HG02840 (cell line): ENCODE results near the gene FAM184A.
A peak's percentile ranks its signal among the peaks of the same experiment; 100 is the strongest.
"Not testable (repeated sequence)": the region's sequence is repeated elsewhere in the genome, so short reads cannot be mapped to it uniquely, and the experiment has no call there.

ENCODE experiments used
- ATAC-seq: cut with Tn5 transposase; IDR thresholded peaks from one replicate; pipeline ENCODE4 v1.9.1; 2021; ENCODE audit warnings: mild to moderate bottlenecking, moderate library complexity, moderate number of reproducible peaks; ENCODE audit not compliant: unreplicated experiment, low FRiP score

Gene FAM184A

GRCh38 chr6:119097815-119098361 is 19.4 kb upstream of the FAM184A start:
- ATAC-seq: not testable (repeated sequence)

GRCh38 chr6:119096721-119097565 is 18.5 kb upstream of the FAM184A start:
- no peak for ATAC-seq

GRCh38 chr6:119090256-119090655 is 11.8 kb upstream of the FAM184A start:
- no peak for ATAC-seq

GRCh38 chr6:119084784-119085183 is 6.3 kb upstream of the FAM184A start:
- no peak for ATAC-seq

- no peak for ATAC-seq
Measured at GRCh38 chr6:119083007-119083406, 4.5 kb upstream of the FAM184A start.

GRCh38 chr6:119079283-119079809 is 882 bp upstream of the FAM184A start:
- no peak for ATAC-seq

GRCh38 chr6:119077643-119078375 is 655 bp downstream of the FAM184A start:
- ATAC-seq: peak; percentile 22

GRCh38 chr6:119077391-119077642 is 1.1 kb downstream of the FAM184A start:
- ATAC-seq: no peak

GRCh38 chr6:119076576-119077390 is 1.7 kb downstream of the FAM184A start:
- ATAC-seq: no peak

GRCh38 chr6:119076173-119076572 is 2.3 kb downstream of the FAM184A start:
- ATAC-seq: no peak

GRCh38 chr6:119075200-119075981 is 3.1 kb downstream of the FAM184A start:
- no peak for ATAC-seq

GRCh38 chr6:119073307-119074051 is 5.0 kb downstream of the FAM184A start:
- no peak for ATAC-seq

GRCh38 chr6:119071576-119071975 is 6.9 kb downstream of the FAM184A start:
- ATAC-seq: no peak

- ATAC-seq: no peak
Measured at GRCh38 chr6:119067091-119067490, 11.4 kb downstream of the FAM184A start.

- no peak for ATAC-seq
Measured at GRCh38 chr6:119066517-119066916, 11.9 kb downstream of the FAM184A start.

GRCh38 chr6:119065955-119066354 is 12.5 kb downstream of the FAM184A start:
- no peak for ATAC-seq

GRCh38 chr6:119065382-119065781 is 13.1 kb downstream of the FAM184A start:
- ATAC-seq: no peak

GRCh38 chr6:119063491-119063890 is 15.0 kb downstream of the FAM184A start:
- ATAC-seq: no peak

- ATAC-seq: no peak
Measured at GRCh38 chr6:119061215-119061614, 17.2 kb downstream of the FAM184A start.
